Lower leg skin (tissue), 3 donors: ENCODE measurements around the gene XIRP2.

Source experiments
- POLR2A ChIP-seq, 2 donors: fragments of 450-650 bp; IDR thresholded peaks; one replicate each; pipeline ENCODE4 v1.6.1; 2016 to 2017; ENCODE audit warnings: antibody characterized with exemption in 2 of 2, mild to moderate bottlenecking in 1 of 2, moderate library complexity in 1 of 2
- TF ChIP-seq, protein P1 (sequence below), 3 donors: fragments of 450-650 bp; IDR thresholded peaks; one replicate each; pipeline ENCODE4 v1.5.1; 2016; ENCODE audit warnings: antibody characterized with exemption in 3 of 3, mild to moderate bottlenecking in 3 of 3, moderate library complexity in 2 of 3

DNA sequence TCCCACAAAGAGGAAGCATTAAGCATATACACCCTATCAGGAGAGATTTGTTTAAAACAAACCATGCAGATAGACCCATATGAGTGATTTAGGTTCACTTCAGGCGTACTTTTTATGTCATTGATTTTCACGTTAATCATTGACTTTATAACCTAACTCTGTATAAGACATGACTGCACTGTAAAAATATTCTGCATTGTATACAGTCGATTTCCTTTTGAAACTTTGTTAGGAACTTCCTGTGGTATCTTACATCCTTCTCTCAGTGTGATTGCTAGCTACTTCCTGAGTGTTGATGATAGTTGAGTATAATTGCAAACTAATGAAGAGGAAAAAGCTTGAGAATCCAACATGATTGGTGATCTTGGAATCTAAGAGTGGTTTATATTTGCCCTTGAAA is 69.4 kb downstream of the XIRP2 start:
- TF ChIP-seq, protein P1, sequence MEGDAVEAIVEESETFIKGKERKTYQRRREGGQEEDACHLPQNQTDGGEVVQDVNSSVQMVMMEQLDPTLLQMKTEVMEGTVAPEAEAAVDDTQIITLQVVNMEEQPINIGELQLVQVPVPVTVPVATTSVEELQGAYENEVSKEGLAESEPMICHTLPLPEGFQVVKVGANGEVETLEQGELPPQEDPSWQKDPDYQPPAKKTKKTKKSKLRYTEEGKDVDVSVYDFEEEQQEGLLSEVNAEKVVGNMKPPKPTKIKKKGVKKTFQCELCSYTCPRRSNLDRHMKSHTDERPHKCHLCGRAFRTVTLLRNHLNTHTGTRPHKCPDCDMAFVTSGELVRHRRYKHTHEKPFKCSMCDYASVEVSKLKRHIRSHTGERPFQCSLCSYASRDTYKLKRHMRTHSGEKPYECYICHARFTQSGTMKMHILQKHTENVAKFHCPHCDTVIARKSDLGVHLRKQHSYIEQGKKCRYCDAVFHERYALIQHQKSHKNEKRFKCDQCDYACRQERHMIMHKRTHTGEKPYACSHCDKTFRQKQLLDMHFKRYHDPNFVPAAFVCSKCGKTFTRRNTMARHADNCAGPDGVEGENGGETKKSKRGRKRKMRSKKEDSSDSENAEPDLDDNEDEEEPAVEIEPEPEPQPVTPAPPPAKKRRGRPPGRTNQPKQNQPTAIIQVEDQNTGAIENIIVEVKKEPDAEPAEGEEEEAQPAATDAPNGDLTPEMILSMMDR (IDR thresholded peaks at IDR 0.05), result no peak
- TF ChIP-seq POLR2A (IDR thresholded peaks at IDR 0.05), result no peak
